B cell (primary cell): ENCODE data around the gene IL34. TPM values are rescaled to one million over a fixed set of nuclear protein-coding genes. Genes with fewer than 3 reads are reported as not detected.
"Not testable (repeated sequence)": the region's sequence is repeated elsewhere in the genome, so short reads cannot be mapped to it uniquely, and the experiment has no call there.

Experiments
- ATAC-seq: fragments of 200-7000 bp; cut with Tn5 transposase; one replicate; pipeline ENCODE4 v1.10.0; 2021; ENCODE audit warnings: low read depth, mild to moderate bottlenecking, moderate number of reproducible peaks, moderate library complexity
- CTCF ChIA-PET: fragments of 350-600 bp; sonication (Branson Sonifier 250); formaldehyde crosslinking; loops from one replicate; lab custom pipeline; 2021; ENCODE audit warnings: antibody characterized with exemption, inconsistent platforms; lab: Charles Lee
- POLR2A ChIA-PET: fragments of 350-600 bp; sonication (Branson Sonifier 250); formaldehyde crosslinking; loops from one replicate; lab custom pipeline; 2021; ENCODE audit warnings: antibody characterized with exemption; lab: Charles Lee
- DNase-seq: peaks from one replicate; pipeline ENCODE4 v3.0.0; 2013
- H2AFZ ChIP-seq: 2 replicates; pipeline ENCODE4 v1.6.1; 2012; ENCODE audit warnings: mild to moderate bottlenecking, low read depth, low read length; ENCODE audit not compliant: insufficient read depth, poor library complexity, severe bottlenecking
- H3K27ac ChIP-seq, 2 donors: 1 replicate in 1 of 2; 2 replicates in 1 of 2; pipeline ENCODE4 v1.5.1; 2012 to 2013; ENCODE audit warnings: low read length in 2 of 2, mild to moderate bottlenecking in 2 of 2, moderate library complexity in 1 of 2
- H3K27me3 ChIP-seq, 4 experiments: fragments of 200-600 bp in 1 of 4; sonication (generic) in 1 of 4; replicated peaks in 1 of 4; 1 replicate in 2 of 4; 2 replicates in 2 of 4; pipeline versions ENCODE4 v1.6.1 to v1.7.0; 2013 to 2016; ENCODE audit warnings: low read length in 3 of 4, mild to moderate bottlenecking in 2 of 4, mixed read lengths in 1 of 4, moderate library complexity in 1 of 4; ENCODE audit not compliant: insufficient read depth in 4 of 4, control insufficient read depth in 3 of 4; ENCODE audit errors: control extremely low read depth in 1 of 4
- H3K36me3 ChIP-seq, 2 experiments: replicated peaks in 1 of 2; 1 replicate in 1 of 2; 2 replicates in 1 of 2; pipeline versions ENCODE4 v1.6.1 to v1.7.1; 2013; ENCODE audit warnings: low read length in 1 of 2; ENCODE audit not compliant: insufficient read depth in 2 of 2, control insufficient read depth in 1 of 2; ENCODE audit errors: control extremely low read depth in 1 of 2, extremely low read depth in 1 of 2
- H3K4me1 ChIP-seq, 2 donors: fragments of 200-600 bp in 1 of 2; sonication (generic) in 1 of 2; 1 replicate in 1 of 2; 2 replicates in 1 of 2; pipeline versions ENCODE4 v1.5.1 to v1.6.1; 2013 to 2017; ENCODE audit warnings: low read length in 2 of 2; ENCODE audit not compliant: control insufficient read depth in 2 of 2, insufficient read depth in 2 of 2
- H3K4me2 ChIP-seq: replicated peaks from 2 replicates; pipeline ENCODE3; 2012; ENCODE audit warnings: mild to moderate bottlenecking, low read depth, low read length; ENCODE audit not compliant: poor library complexity, severe bottlenecking
- H3K4me3 ChIP-seq, 5 experiments: fragments of 200-600 bp in 1 of 5; sonication (generic) in 1 of 5; 1 replicate in 3 of 5; 2 replicates in 2 of 5; pipeline versions ENCODE4 v1.5.1 to v1.7.0; 2011 to 2016; ENCODE audit warnings: low read length in 4 of 5, mild to moderate bottlenecking in 4 of 5, low read depth in 2 of 5, control low read depth in 1 of 5, moderate library complexity in 1 of 5; ENCODE audit not compliant: insufficient read depth in 1 of 5; ENCODE audit errors: control extremely low read depth in 1 of 5, extremely low read depth in 1 of 5
- H3K79me2 ChIP-seq: fragments of 200-600 bp; sonication (generic); one replicate; pipeline ENCODE4 v1.6.0; 2016; ENCODE audit warnings: low read length; ENCODE audit not compliant: control insufficient read depth, insufficient read depth
- H3K9ac ChIP-seq: fragments of 200-600 bp; sonication (generic); 2 replicates; pipeline ENCODE4 v1.6.1; 2017; ENCODE audit warnings: mild to moderate bottlenecking, low read length, moderate library complexity
- H3K9me3 ChIP-seq, 3 donors: one replicate each; pipeline versions ENCODE4 v1.6.1 to v1.7.1; 2013; ENCODE audit warnings: low read length in 2 of 3; ENCODE audit not compliant: control insufficient read depth in 2 of 3, insufficient read depth in 1 of 3; ENCODE audit errors: control extremely low read depth in 1 of 3
- H4K20me1 ChIP-seq: 2 replicates; pipeline ENCODE4 v1.6.0; 2012; ENCODE audit warnings: mild to moderate bottlenecking, low read length; ENCODE audit not compliant: insufficient read depth, control insufficient read depth, poor library complexity, severe bottlenecking
- H3K27ac Mint-ChIP-seq: one replicate; pipeline ENCODE4 v1.8.0; 2021; ENCODE audit warnings: mixed read lengths
- H3K27me3 Mint-ChIP-seq: one replicate; pipeline ENCODE4 v1.8.0; 2021; ENCODE audit warnings: mixed read lengths
- H3K4me1 Mint-ChIP-seq: one replicate; pipeline ENCODE4 v1.8.0; 2021; ENCODE audit warnings: mixed read lengths
- H3K4me3 Mint-ChIP-seq: one replicate; pipeline ENCODE4 v1.8.0; 2021; ENCODE audit warnings: mixed read lengths
- H3K9me3 Mint-ChIP-seq: one replicate; pipeline ENCODE4 v1.8.0; 2022; ENCODE audit warnings: mixed read lengths; ENCODE audit not compliant: insufficient read depth
- CTCF ChIP-seq: fragments of 200-600 bp; IDR thresholded peaks from one replicate; pipeline ENCODE4 v1.8.0; 2022; ENCODE audit warnings: antibody characterized with exemption, mild to moderate bottlenecking
- EZH2 ChIP-seq: IDR thresholded peaks from 2 replicates; pipeline ENCODE4 v1.6.1; 2012; ENCODE audit warnings: borderline replicate concordance, low read depth, mild to moderate bottlenecking, moderate library complexity, low read length; ENCODE audit not compliant: insufficient read depth, poor library complexity, severe bottlenecking
- WGBS: methylation state at CpG from one replicate; pipeline ENCODE4 v1.1.5; 2013; ENCODE audit warnings: missing lambda C conversion rate; ENCODE audit not compliant: insufficient coverage; 5-methylcytosine and 5-hydroxymethylcytosine counted together
- intact Hi-C: fragments of 100-400 bp; cut with micrococcal nuclease; formaldehyde crosslinking; loops from one replicate; pipeline ENCODE4 v1.10.0; 2022
- polyA plus RNA-seq: library from polyadenylated mRNA; depleted of rRNA; stranded (reverse); fragments of >200 nt; gene quantifications from 2 replicates; pipeline ENCODE4 v1.2.3, GENCODE V29; 2012
- total RNA-seq, 2 donors: library from RNA; stranded (reverse); fragments of 120-200 nt in 1 of 2; gene quantifications; 1 replicate in 1 of 2; 2 replicates in 1 of 2; pipeline versions ENCODE4 v1.2.3 to v1.2.4, GENCODE V29; 2013 to 2022

IL34 gene
- total and polyA plus RNA-seq, 2 donors (not counting 1 experiment from before 2014, with no cell fraction given) = 0.09 TPM; not detected in 1

DNA sequence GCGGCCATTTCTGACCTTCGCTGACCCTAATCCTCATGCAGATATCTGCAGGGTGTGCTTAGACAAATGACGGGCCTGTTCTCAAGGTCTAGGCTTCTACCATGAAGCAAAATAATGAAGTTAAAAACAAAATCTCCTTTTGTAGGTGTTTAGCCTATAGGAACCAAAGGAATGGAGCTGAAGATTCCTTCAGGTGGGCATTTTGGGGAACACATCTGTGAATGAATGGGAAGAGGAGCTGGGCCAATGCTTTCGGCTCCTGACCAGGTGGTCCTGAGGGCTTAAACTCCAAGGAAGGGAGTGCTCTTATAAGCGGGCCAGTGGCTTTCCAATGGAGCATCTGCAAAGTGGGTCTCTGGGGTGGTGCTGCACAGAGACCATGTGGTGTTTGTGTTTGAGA, 14.1 kb upstream of the IL34 start:
- H3K4me3 ChIP-seq = no peak overlapping the region
- Mint-ChIP-seq H3K9me3 (peaks cover 3% of the 10 kb centered on the region), H3K4me3 (no peak overlapping the region), H3K27ac (no peak overlapping the region), H3K4me1 (no peaks in the 10 kb centered on the region), H3K27me3 (peaks cover 8% of the 10 kb centered on the region)
- H3K27ac ChIP-seq = no peak overlapping the region
- no peak overlapping the region for H3K9ac ChIP-seq
- no peak for ATAC-seq
- TF ChIP-seq EZH2 = no peak
- no peak for TF ChIP-seq CTCF
- WGBS = 95% methylated on average over 4 of the region's 5 CpGs
- no peak for DNase-seq
- no peaks in the 10 kb centered on the region for H3K27me3 ChIP-seq
- intact Hi-C loops = no loop called here
- H3K4me2 ChIP-seq = no peak overlapping the region
- H2AFZ ChIP-seq = no peak overlapping the region
- H3K9me3 ChIP-seq = peaks cover 0 to 3% (median 2%) of the 10 kb centered on the region in 3 donors
- H3K36me3 ChIP-seq = no peaks in the 10 kb centered on the region
- no peaks in the 10 kb centered on the region for H3K4me1 ChIP-seq
- ChIA-PET POLR2A (no interaction called here), CTCF (no interaction called here)
- no peaks in the 10 kb centered on the region for H4K20me1 ChIP-seq
- no peaks in the 10 kb centered on the region for H3K79me2 ChIP-seq

DNA sequence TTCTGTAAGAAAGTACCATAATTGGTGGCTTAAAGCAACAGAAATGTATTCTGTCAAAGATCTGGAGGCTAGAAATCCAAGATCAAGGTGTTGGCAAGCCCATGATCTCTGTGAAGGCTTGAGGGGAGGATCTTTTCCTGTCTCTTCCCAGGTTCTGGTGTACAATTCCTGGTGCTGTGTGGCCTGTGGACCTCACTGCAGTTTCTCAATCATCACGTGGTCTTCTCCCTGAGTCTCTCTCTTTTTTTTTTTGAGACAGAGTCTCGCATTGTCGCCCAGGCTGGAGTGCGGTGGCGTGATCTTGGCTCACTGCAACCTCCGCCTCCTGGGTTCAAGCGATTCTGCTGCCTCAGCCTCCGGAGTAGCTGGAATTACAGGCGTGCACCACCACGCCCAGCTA, 12.7 kb upstream of the IL34 start:
- H3K27ac Mint-ChIP-seq, ATAC-seq, POLR2A ChIA-PET, H3K4me3 Mint-ChIP-seq, H3K9me3 Mint-ChIP-seq, H3K27me3 ChIP-seq, H3K9me3 ChIP-seq, H2AFZ ChIP-seq, H3K4me1 Mint-ChIP-seq, H3K27me3 Mint-ChIP-seq, H3K36me3 ChIP-seq, H3K27ac ChIP-seq, H3K4me3 ChIP-seq, DNase-seq, H3K79me2 ChIP-seq, H3K4me1 ChIP-seq, H4K20me1 ChIP-seq, intact Hi-C loops, H3K4me2 ChIP-seq, H3K9ac ChIP-seq, CTCF ChIA-PET: not testable (repeated sequence)
- WGBS = 100% methylated on average over 6 of the region's 10 CpGs
